Naive B cell (primary cell): ENCODE results near the gene ARX. TPM values are rescaled to one million over a fixed set of nuclear protein-coding genes. Genes with fewer than 3 reads are reported as not detected.
A peak's percentile ranks its signal among the peaks of the same experiment; 100 is the strongest.

Experiments used
- ATAC-seq, 2 donors: fragments of 150-1000 bp; cut with Tn5 transposase; 2 replicates each; pipeline ENCODE4 v1.10.0; 2021; ENCODE audit warnings: low read depth in 2 of 2, mild to moderate bottlenecking in 2 of 2, moderate library complexity in 2 of 2
- DNase-seq: peaks from one replicate; pipeline ENCODE4 v3.0.0; 2022
- H3K27ac Mint-ChIP-seq, 6 donors: one replicate each; pipeline ENCODE4 v1.8.0; 2020 to 2022; ENCODE audit warnings: mild to moderate bottlenecking in 6 of 6, mixed read lengths in 6 of 6, moderate library complexity in 5 of 6, inconsistent platforms in 2 of 6
- H3K27me3 Mint-ChIP-seq, 3 donors: one replicate each; pipeline ENCODE4 v1.8.0; 2021 to 2022; ENCODE audit warnings: mixed read lengths in 3 of 3, mild to moderate bottlenecking in 1 of 3
- H3K36me3 Mint-ChIP-seq, 2 donors: one replicate each; pipeline ENCODE4 v1.8.0; 2020 to 2022; ENCODE audit warnings: mixed read lengths in 2 of 2, inconsistent platforms in 1 of 2, mild to moderate bottlenecking in 1 of 2
- H3K4me1 Mint-ChIP-seq, 3 donors: one replicate each; pipeline ENCODE4 v1.8.0; 2020 to 2022; ENCODE audit warnings: mixed read lengths in 3 of 3, inconsistent platforms in 1 of 3, mild to moderate bottlenecking in 1 of 3, moderate library complexity in 1 of 3
- H3K4me3 Mint-ChIP-seq, 8 donors: one replicate each; pipeline ENCODE4 v1.8.0; 2020 to 2022; ENCODE audit warnings: mild to moderate bottlenecking in 8 of 8, mixed read lengths in 8 of 8, moderate library complexity in 8 of 8, inconsistent platforms in 2 of 8
- H3K9me3 Mint-ChIP-seq, 7 donors: one replicate each; pipeline ENCODE4 v1.8.0; 2020 to 2022; ENCODE audit warnings: mixed read lengths in 7 of 7, mild to moderate bottlenecking in 5 of 7, inconsistent platforms in 2 of 7, moderate library complexity in 1 of 7
- polyA plus RNA-seq, 6 donors: library from polyadenylated mRNA; unstranded; fragments of 300-500 nt; fragmentation: Illumina TruSeq; gene quantifications; one replicate each; pipeline ENCODE4 v1.2.3, GENCODE V29; 2021; ENCODE audit warnings: low read depth in 6 of 6

The ARX gene
- polyA plus RNA-seq, 6 donors from 2014 or later, result not detected

DNA sequence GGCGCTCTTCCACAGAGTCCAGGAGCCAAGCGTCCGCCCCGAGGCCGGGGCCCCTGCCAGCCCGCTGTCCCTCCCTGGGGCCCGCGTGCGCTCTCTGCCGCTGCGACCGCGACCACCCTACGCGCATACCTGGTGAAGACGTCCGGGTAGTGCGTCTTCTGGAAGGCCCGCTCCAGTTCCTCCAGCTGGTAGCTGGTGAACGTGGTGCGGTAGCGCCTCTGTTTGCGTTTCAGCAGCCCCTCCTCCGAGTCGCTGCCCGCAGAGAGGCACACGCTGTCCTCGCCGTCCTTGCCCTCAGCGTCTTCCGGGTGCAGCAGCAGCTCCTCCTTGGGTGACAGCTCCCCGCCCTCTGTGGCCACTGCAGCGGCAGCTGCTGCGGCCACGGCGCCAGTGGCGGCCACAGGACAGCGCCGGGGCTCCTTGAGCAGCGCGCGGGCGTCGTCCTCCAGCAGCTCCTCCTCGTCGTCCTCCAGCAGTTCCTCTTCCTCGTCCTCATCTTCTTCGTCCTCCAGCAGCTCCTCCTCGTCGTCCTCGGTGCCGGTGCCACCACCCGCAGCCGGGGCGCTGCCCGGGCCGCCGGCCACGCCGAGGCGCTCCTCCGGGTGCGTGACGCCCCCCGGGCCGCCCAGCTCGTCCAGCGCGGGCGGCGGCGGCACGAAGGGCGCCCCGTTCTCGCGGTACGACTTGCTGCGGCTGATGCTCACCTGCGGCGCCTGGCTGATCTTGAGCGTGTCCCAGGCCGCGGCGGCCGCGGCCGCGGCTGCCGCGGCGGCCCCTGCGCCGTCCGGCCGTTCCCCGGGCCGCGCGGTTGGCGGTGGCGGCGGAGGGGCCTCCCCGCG lies 2.8 kb downstream of the ARX start:
- Mint-ChIP-seq H3K36me3 (peaks cover 0 to 21% of the 10 kb centered on the region in 2 donors), H3K27ac (no peak overlapping the region), H3K9me3 (peaks cover 0 to 21% (median 10%) of the 10 kb centered on the region in 7 donors), H3K4me1 (peaks cover 15 to 25% (median 18%) of the 10 kb centered on the region in 3 donors), H3K4me3 (peak overlapping the region in 7 of 8 donors; percentile 66 to 84 (median 77)), H3K27me3 (peaks cover 23 to 62% (median 50%) of the 10 kb centered on the region in 3 donors)
- peak; percentile 14 to 20 for ATAC-seq
- no peak for DNase-seq

DNA sequence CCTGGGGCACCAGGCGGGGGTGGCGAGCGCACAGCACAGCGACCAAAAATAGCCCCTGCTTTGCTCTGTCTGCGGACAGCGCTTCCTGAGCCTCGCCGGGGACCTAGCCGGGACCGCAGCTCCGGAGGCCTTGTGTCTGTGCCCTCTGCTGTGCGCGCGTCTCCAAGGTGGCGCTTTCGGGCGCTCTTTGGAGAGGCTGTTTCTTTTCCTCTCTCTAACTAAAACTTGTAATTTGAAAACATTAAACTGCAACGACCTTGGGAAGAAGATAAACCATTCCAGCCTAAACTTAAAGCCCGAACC lies 3.4 kb downstream of the ARX start:
- peaks cover 0 to 16% (median 10%) of the 10 kb centered on the region in 7 donors for H3K9me3 Mint-ChIP-seq
- peaks cover 26 to 63% (median 50%) of the 10 kb centered on the region in 3 donors for H3K27me3 Mint-ChIP-seq
- H3K27ac Mint-ChIP-seq, result peak overlapping the region in 1 of 6 donors; percentile 66
- DNase-seq (no peak), ATAC-seq (no peak)
- peaks cover 14 to 19% (median 15%) of the 10 kb centered on the region in 3 donors for H3K4me1 Mint-ChIP-seq
- peaks cover 0 to 21% of the 10 kb centered on the region in 2 donors for H3K36me3 Mint-ChIP-seq
- peak overlapping the region in 6 of 8 donors; percentile 47 to 79 (median 70) for H3K4me3 Mint-ChIP-seq

DNA sequence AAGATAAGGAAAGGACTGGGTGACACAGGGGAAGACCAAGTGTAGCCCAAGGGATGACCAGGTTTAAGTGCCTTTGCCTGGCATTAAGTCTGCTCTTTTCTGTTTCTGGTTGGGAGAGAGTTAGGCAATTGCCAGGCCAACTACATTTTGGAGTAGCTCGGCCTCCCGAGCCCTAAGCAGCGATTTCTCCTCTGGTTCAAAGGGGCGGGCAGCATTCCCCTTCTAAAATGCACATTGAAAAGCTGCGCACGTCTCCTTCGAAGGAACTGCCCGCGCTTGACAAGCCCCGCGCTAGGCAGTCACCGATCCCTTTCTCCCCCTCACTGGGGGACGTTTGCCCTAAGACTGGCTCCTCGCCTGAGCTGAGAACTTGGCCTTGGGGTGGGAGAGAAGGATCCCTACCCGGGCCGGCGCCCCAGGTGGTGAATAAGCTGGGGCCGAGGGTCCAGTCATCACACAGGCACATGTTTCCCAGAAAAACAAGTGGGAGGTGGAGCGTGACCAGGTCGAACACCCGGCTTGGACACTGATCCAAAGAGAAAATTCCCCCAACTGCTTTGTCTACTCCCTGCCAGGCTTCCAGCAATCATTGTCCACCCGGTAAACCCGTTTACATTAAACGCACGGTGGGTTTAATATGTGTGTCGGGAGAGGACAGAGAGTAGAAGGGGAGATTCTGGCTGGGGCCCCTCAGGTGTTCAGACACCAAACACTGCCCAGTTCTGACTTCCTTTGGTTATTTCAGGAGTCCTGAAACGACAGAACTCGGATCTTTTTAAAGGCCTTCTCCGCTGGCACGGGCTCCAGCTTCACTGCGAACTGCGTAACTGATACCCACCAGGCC lies 4.0 kb downstream of the ARX start:
- Mint-ChIP-seq H3K4me3 (peak overlapping the region in 5 of 8 donors; percentile 53 to 79 (median 78)), H3K4me1 (peaks cover 14 to 16% (median 15%) of the 10 kb centered on the region in 3 donors), H3K27me3 (peaks cover 23 to 59% (median 50%) of the 10 kb centered on the region in 3 donors), H3K27ac (peak overlapping the region in 1 of 6 donors; percentile 7), H3K9me3 (peaks cover 0 to 12% (median 8%) of the 10 kb centered on the region in 7 donors), H3K36me3 (peaks cover 0 to 21% of the 10 kb centered on the region in 2 donors)
- DNase-seq (no peak), ATAC-seq (no peak)

DNA sequence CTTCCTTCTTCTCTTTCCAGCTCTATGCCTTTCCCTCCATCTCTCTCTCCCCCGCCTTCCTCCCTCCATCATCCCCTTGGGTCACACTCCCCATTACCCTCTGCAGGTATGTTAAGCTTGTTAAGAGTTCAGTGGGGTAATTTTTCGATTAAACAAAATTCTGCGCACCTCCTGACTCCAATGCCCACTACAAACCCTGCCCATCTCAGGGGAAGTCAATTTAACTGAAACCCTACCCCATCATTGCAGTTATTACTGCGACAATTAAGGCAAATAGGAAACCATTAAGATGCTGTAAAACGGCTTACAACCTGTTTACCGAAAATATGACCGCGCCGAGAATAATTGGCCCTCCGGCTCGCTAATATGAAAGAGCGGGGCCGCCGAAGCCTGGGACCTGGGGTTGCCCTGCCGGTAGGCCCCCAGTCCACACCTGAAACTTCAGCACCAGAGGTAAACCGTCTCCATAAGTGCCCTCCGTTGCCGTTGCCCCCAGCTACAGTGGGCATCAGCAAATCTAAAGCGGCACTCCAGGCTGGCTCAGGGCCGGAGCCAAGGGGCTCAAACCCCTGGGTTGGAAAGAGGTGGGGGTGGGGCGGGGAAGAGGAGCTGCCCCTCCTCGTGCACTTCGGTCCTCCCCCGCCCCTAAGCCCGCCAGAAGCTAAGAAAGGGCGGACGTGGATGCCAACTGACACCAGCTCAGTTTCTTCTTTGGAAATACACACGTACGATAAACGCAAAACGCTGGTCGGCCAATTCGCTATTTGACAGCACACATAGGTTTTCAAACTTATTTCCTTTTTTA lies 4.8 kb downstream of the ARX start:
- ATAC-seq, result no peak
- Mint-ChIP-seq H3K36me3 (peaks cover 0 to 13% of the 10 kb centered on the region in 2 donors), H3K4me3 (peak overlapping the region in 1 of 8 donors; percentile 41), H3K4me1 (peaks cover 7 to 24% (median 14%) of the 10 kb centered on the region in 3 donors), H3K27me3 (peaks cover 29 to 59% (median 50%) of the 10 kb centered on the region in 3 donors), H3K9me3 (peaks cover 0 to 11% (median 3%) of the 10 kb centered on the region in 7 donors), H3K27ac (peak overlapping the region in 1 of 6 donors; percentile 29)
- no peak for DNase-seq

DNA sequence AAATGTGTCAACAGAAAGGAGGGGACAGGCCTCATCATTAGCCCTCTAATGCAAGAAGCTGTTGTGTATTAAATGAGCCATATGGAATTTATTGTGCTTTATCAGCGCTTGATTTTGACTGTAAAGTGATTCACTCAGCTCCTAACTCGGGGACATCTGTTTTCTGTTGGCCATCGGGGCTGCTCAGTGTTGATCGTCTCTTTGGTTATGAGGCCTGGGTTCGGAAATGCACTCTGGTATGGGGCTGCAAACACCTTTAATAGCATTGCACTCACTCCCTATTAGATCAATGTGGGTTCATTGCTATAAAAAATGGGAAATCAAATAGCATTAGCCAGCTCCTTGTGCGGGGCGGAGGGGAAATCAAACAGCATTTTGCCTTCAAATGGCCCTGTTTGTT lies 6.4 kb downstream of the ARX start:
- Mint-ChIP-seq H3K36me3 (peaks cover 0 to 11% of the 10 kb centered on the region in 2 donors), H3K27ac (no peak overlapping the region), H3K4me1 (peaks cover 6 to 26% (median 14%) of the 10 kb centered on the region in 3 donors), H3K9me3 (peaks cover 0 to 6% (median 4%) of the 10 kb centered on the region in 7 donors), H3K4me3 (peak overlapping the region in 1 of 8 donors; percentile 27), H3K27me3 (peaks cover 28 to 60% (median 53%) of the 10 kb centered on the region in 3 donors)
- DNase-seq (no peak), ATAC-seq (no peak)

DNA sequence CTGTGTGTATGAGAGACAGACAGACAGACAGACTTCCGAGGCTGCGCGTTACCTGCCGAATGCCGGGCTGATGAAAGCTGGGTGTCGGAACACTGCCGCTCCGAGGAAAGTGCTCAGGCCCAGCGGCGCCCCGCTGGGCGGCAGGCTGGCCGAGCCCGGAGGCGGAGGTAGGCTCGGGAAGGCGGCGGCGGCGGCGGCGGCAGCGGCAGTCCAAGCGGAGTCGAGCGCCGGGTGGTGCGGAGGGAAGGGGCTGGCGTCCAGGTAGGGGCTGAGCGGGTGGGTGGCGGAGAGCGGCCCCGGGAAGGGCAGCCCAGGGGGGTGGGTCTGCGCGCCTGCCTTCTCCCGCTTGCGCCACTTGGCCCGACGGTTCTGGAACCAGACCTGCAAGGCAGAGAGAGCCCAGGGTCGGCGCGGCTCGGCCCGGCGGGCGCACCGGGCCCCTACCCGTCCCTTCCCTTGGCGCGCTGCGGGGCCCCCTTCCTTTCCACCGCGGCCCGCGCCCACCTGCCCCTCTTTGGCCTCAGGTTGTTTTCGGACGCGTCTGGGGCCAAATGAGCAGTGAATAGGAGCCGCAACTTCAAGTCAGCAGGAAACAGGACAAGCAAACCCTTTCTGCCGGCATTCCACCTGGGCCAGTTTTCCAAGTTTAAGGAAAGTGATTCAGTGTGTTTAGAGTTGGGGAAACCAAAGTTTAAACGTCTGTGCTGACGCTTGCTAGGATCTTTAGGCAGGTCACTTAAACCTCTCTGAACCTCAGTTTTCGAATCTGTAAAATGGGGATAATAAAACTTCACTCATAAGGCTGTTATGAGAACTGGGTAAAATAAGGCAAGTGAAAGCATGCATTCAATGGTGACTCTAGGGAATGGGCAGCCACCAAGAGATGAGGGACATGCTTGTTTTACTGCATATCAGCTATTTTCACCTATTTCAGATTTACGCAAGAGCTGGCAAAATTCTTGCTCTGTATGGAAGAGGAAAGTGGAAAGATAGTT lies 8.4 kb downstream of the ARX start:
- DNase-seq (no peak), ATAC-seq (no peak)
- H3K9me3 Mint-ChIP-seq, result peaks cover 0 to 6% (median 4%) of the 10 kb centered on the region in 7 donors
- H3K4me1 Mint-ChIP-seq, result peaks cover 8 to 24% (median 16%) of the 10 kb centered on the region in 3 donors
- peaks cover 28 to 66% (median 54%) of the 10 kb centered on the region in 3 donors for H3K27me3 Mint-ChIP-seq
- peak overlapping the region in 1 of 6 donors; percentile 63 for H3K27ac Mint-ChIP-seq
- H3K4me3 Mint-ChIP-seq, result peak overlapping the region in 4 of 8 donors; percentile 12 to 59 (median 40)
- H3K36me3 Mint-ChIP-seq, result peaks cover 3 to 7% of the 10 kb centered on the region in 2 donors

DNA sequence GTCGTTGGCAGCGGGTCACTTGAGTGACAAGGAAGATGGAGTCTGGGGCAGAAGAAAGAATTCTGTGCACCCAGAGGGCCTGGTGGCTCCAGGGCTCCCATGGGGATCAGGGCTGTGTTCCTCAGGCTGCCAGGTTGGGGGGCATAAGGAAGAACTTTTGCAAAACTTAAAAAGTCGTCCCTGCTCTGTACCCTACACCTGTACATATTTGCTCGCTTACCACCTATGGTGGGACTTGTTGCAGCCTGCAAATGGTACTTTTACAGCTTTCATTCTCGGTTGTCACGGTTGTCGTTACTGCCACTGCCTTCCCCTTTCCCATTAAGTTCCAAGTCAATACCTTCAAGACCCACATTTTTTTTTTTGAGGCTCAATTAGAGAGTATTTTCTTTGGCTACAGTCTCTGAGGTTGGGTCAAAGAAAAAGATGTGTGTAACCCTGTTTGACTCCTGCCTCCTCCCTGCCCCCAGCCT lies 9.1 kb downstream of the ARX start:
- Mint-ChIP-seq H3K9me3 (peaks cover 0 to 6% (median 4%) of the 10 kb centered on the region in 7 donors), H3K36me3 (peaks cover 3 to 7% of the 10 kb centered on the region in 2 donors), H3K27ac (peak overlapping the region in 2 of 6 donors; percentile 63 to 64), H3K4me3 (peak overlapping the region in 5 of 8 donors; percentile 1 to 59 (median 47)), H3K27me3 (peaks cover 29 to 71% (median 59%) of the 10 kb centered on the region in 3 donors), H3K4me1 (peaks cover 11 to 24% (median 16%) of the 10 kb centered on the region in 3 donors)
- DNase-seq, result no peak
- no peak for ATAC-seq

DNA sequence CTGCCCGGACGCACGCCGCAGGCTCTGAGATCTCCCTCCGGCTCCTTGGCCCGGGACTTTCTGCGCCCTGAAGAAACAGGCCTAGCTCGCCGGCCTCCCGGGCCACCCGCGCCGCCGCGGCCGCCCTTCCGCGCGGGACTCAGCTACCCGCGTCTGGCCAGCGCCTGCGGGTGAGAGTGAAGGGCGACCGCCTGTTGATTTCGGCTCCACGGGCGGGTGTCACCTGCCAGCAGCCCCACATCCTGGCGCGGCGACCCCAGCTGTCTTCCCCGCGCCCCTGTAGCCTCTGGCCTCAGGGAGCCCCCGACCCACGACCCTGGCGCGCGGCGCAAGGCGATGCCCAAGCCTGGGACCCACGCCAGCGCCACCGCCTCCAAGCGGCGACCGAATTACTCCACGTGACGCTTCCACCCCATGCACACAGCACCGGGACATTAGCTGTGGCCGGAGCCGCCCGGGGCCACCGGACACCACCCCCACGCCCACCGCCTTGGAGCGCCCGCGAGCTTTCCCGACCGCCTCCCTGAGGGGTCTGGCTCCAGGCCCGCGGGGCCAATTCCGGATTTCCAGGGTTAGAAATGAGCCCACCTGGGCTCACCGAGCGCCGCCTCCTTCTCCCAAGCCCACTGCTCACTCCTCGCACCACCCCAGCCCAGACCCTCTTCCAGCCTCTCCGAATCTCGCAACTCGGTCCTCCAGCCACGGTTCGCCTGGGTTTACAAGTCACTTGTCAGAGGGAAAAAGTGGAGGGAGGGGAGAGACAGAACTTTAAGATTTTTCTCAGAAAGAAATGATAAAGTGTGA lies 10.2 kb downstream of the ARX start:
- no peak for ATAC-seq
- DNase-seq, result no peak
- H3K4me3 Mint-ChIP-seq, result peak overlapping the region in 1 of 8 donors; percentile 4
- H3K36me3 Mint-ChIP-seq, result peaks cover 3 to 12% of the 10 kb centered on the region in 2 donors
- peaks cover 29 to 73% (median 61%) of the 10 kb centered on the region in 3 donors for H3K27me3 Mint-ChIP-seq
- peaks cover 0 to 6% (median 3%) of the 10 kb centered on the region in 7 donors for H3K9me3 Mint-ChIP-seq
- peaks cover 11 to 24% (median 13%) of the 10 kb centered on the region in 3 donors for H3K4me1 Mint-ChIP-seq
- H3K27ac Mint-ChIP-seq, result peak overlapping the region in 1 of 6 donors; percentile 31

DNA sequence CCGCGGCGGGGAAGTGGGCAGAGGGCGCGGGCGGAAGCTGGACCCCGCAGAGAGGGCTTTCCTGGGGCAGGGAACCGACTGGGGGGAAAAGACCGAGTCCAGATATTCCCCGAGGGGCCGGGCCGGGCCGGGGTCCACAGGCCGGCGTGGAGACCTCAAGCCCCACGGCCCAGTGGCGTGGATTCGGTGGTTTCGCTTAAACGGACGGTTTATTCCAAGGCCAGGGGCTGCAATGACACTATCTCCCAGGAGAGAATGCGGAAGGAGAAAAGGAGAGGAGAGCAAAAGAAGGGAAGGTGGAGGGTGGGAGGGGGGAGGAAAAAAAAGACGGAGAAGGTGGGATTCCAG lies 10.8 kb downstream of the ARX start:
- H3K4me1 Mint-ChIP-seq, result peaks cover 11 to 24% (median 13%) of the 10 kb centered on the region in 3 donors
- H3K36me3 Mint-ChIP-seq, result peaks cover 3 to 16% of the 10 kb centered on the region in 2 donors
- H3K27ac Mint-ChIP-seq, result no peak overlapping the region
- no peak for DNase-seq
- H3K9me3 Mint-ChIP-seq, result peaks cover 0 to 6% (median 2%) of the 10 kb centered on the region in 7 donors
- no peak for ATAC-seq
- no peak overlapping the region for H3K4me3 Mint-ChIP-seq
- peaks cover 23 to 73% (median 59%) of the 10 kb centered on the region in 3 donors for H3K27me3 Mint-ChIP-seq

DNA sequence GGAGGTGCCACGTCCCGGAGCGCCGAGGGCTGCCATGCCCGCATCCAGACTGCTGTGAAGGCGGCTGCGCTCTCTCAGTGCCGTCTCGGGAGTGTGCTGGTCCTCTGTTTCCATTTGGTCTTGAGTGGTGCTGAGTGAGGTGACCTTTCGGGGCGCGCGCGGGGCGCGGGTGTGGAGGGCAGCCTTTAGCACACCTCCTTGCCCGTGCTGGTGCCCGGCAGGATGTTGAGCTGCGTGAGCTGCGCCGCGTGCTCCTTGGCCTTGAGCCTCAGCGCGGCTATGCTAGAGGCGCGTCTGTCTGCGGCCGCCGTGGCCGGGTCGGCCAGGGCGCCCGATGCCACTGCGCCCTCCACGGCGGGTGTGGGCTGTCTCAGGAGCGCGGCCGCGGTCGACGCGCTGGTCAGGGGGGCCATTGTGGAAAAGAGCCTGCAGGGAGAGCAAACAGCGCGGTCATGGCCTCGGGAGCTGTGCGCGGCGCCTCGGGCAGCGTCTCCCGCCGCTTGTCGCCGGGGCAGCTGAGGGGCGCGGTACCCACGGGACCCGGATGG lies 11.2 kb downstream of the ARX start:
- peaks cover 11 to 24% (median 13%) of the 10 kb centered on the region in 3 donors for H3K4me1 Mint-ChIP-seq
- H3K27me3 Mint-ChIP-seq, result peaks cover 23 to 71% (median 56%) of the 10 kb centered on the region in 3 donors
- H3K9me3 Mint-ChIP-seq, result peaks cover 0 to 6% (median 2%) of the 10 kb centered on the region in 7 donors
- peaks cover 3 to 16% of the 10 kb centered on the region in 2 donors for H3K36me3 Mint-ChIP-seq
- ATAC-seq (no peak), DNase-seq (no peak)
- peak overlapping the region in 2 of 6 donors; percentile 31 to 70 for H3K27ac Mint-ChIP-seq
- peak overlapping the region in 1 of 8 donors; percentile 57 for H3K4me3 Mint-ChIP-seq
